GM12878 (cell line): Measurements from ENCODE around the gene METAP1D. TPM values are rescaled to one million over a fixed set of nuclear protein-coding genes. Genes with fewer than 3 reads are reported as not detected.

Source experiments
- ATAC-seq: fragments of 200-7000 bp; cut with Tn5 transposase; 3 replicates; pipeline ENCODE4 v1.9.1; 2020; ENCODE audit warnings: mild to moderate bottlenecking, moderate library complexity
- BruUV-seq: library from RNA; stranded (reverse); fragments of 400-500 nt; replicated peaks from 2 replicates; lab custom pipeline; 2021; lab: Mats Ljungman, UMichigan
- CTCF ChIA-PET: fragments of 300-600 bp; sonication (Branson Sonifier 250); formaldehyde crosslinking; extraction: SDS; loops from one replicate; lab custom pipeline; 2021; ENCODE audit warnings: inconsistent platforms; lab: Yijun Ruan, JAX
- POLR2A ChIA-PET: fragments of 350-600 bp; formaldehyde crosslinking; extraction: SDS; loops from one replicate; lab custom pipeline; 2021; ENCODE audit warnings: inconsistent platforms; lab: Charles Lee
- RAD21 ChIA-PET: fragments of 300-600 bp; sonication (Branson Sonifier 250); formaldehyde crosslinking; loops from one replicate; lab custom pipeline; 2023; ENCODE audit warnings: antibody characterized with exemption; ENCODE audit not compliant: unreplicated experiment; lab: Charles Lee
- SMC1A ChIA-PET: fragments of 300-600 bp; sonication (Branson Sonifier 250); formaldehyde crosslinking; loops from one replicate; lab custom pipeline; 2023; ENCODE audit not compliant: unreplicated experiment, uncharacterized antibody; lab: Charles Lee
- DNase-seq: peaks from one replicate; pipeline ENCODE4 v3.0.0-alpha.2; 2011; ENCODE audit warnings: low read depth, low spot score
- FAIRE-seq: peaks from 3 replicates; lab custom pipeline; 2011; peaks lifted over from hg19 to GRCh38; lab: Jason Lieb, UNC
- H2AFZ ChIP-seq: 2 replicates; pipeline ENCODE4 v1.6.0; 2011; ENCODE audit warnings: low read depth, low read length, control low read depth; ENCODE audit not compliant: control insufficient read depth
- H3K27ac ChIP-seq: 2 replicates; pipeline ENCODE4 v1.5.1; 2011; ENCODE audit warnings: control low read depth; ENCODE audit not compliant: control insufficient read depth, insufficient read depth
- H3K27me3 ChIP-seq, 2 experiments: replicated peaks in 1 of 2; 2 replicates each; pipeline versions ENCODE4 v1.6.0 to v1.6.1; 2011; ENCODE audit warnings: low read length in 1 of 2; ENCODE audit not compliant: control insufficient read depth in 2 of 2, insufficient read depth in 2 of 2
- H3K36me3 ChIP-seq, 2 experiments: 2 replicates each; pipeline ENCODE4 v1.5.1; 2011; ENCODE audit warnings: low read length in 1 of 2; ENCODE audit not compliant: control insufficient read depth in 2 of 2, insufficient read depth in 2 of 2
- H3K4me1 ChIP-seq: 2 replicates; pipeline ENCODE4 v1.6.1; 2011; ENCODE audit warnings: mild to moderate bottlenecking, low read length, moderate library complexity, mixed read lengths; ENCODE audit not compliant: control insufficient read depth, insufficient read depth
- H3K4me2 ChIP-seq: 2 replicates; pipeline ENCODE4 v1.6.0; 2011; ENCODE audit warnings: control low read depth; ENCODE audit not compliant: control insufficient read depth, insufficient read depth
- H3K4me3 ChIP-seq: fragments of 200-600 bp; sonication (generic); 2 replicates; pipeline ENCODE4 v1.5.1; 2016
- H3K79me2 ChIP-seq: 2 replicates; pipeline ENCODE4 v1.6.0; 2011; ENCODE audit warnings: low read length; ENCODE audit not compliant: control insufficient read depth, insufficient read depth
- H3K9ac ChIP-seq: 2 replicates; pipeline ENCODE4 v1.8.0; 2011; ENCODE audit warnings: low read length, control low read depth, mixed read lengths; ENCODE audit not compliant: control insufficient read depth, insufficient read depth
- H3K9me3 ChIP-seq: replicated peaks from 3 replicates; pipeline ENCODE4 v1.5.1; 2011; ENCODE audit warnings: mild to moderate bottlenecking, low read length; ENCODE audit not compliant: control insufficient read depth, insufficient read depth
- H4K20me1 ChIP-seq: 2 replicates; pipeline ENCODE4 v1.6.0; 2011; ENCODE audit not compliant: control insufficient read depth, insufficient read depth
- NFXL1 ChIP-seq: fragments of 450-650 bp; IDR thresholded peaks from 2 replicates; pipeline ENCODE4 v1.6.1; 2017; ENCODE audit warnings: antibody characterized with exemption, mild to moderate bottlenecking, borderline replicate concordance
- TAF1 ChIP-seq: IDR thresholded peaks from 2 replicates; pipeline ENCODE4 v1.6.1; 2011; ENCODE audit warnings: mild to moderate bottlenecking, low read depth, low read length, borderline replicate concordance
- WGBS: methylation state at CpG from one replicate; pipeline ENCODE4 v1.1.6; 2016; ENCODE audit warnings: low lambda C conversion rate; ENCODE audit not compliant: insufficient replicate concordance, insufficient coverage; ENCODE audit errors: missing lambda C conversion rate; 5-methylcytosine and 5-hydroxymethylcytosine counted together
- in situ Hi-C: fragments of 300-500 bp; cut with MboI; formaldehyde crosslinking; loops from 9 replicates; pipeline ENCODE4 v1.14.3; 2018; ENCODE audit warnings: mixed read lengths
- intact Hi-C: fragments of 100-400 bp; cut with micrococcal nuclease; formaldehyde crosslinking; loops from one replicate; pipeline ENCODE4 v1.14.2; 2022; ENCODE audit not compliant: unreplicated experiment
- polyA plus RNA-seq, 11 experiments: library from polyadenylated mRNA; depleted of rRNA in 4 of 11; unstranded in 6 of 11; stranded (reverse) in 5 of 11; fragments of >200 nt; fragmentation: Nextera tagmentation in 4 of 11; fragmentation: Illumina TruSeq in 1 of 11; extraction: Ambion mirVana in 4 of 11; extraction: Trizol in 1 of 11; gene quantifications; 1 replicate in 1 of 11; 2 replicates in 10 of 11; pipeline versions ENCODE4 v1.2.1 to v1.2.3, GENCODE V29; 2011 to 2016; ENCODE audit warnings: inconsistent platforms in 2 of 11, missing spikeins in 2 of 11, low read depth in 1 of 11
- total RNA-seq, 4 experiments: library from RNA; depleted of rRNA in 3 of 4; stranded (reverse); fragments of >200 nt in 3 of 4; fragmentation: Illumina TruSeq in 1 of 4; extraction: Trizol in 1 of 4; gene quantifications; 2 replicates each; pipeline versions ENCODE4 v1.2.1 to v1.2.3, GENCODE V29; 2013 to 2021
- TF ChIP-seq, protein P1 (sequence below): fragments of 450-650 bp; IDR thresholded peaks from 2 replicates; pipeline ENCODE4 v1.6.1; 2018; ENCODE audit warnings: mild to moderate bottlenecking, low read depth, moderate library complexity; ENCODE audit not compliant: partially characterized antibody
- TF ChIP-seq, protein P2 (sequence below): fragments of 450-650 bp; IDR thresholded peaks from 2 replicates; pipeline ENCODE4 v1.6.1; 2017; ENCODE audit warnings: mild to moderate bottlenecking, low read depth, inconsistent platforms; ENCODE audit not compliant: poor library complexity, severe bottlenecking

Gene METAP1D
- total and polyA plus RNA-seq, 10 of the 15 experiments (the other 5 are each of a cell fraction or from before 2014, with no cell fraction given): 4.5 to 12.1 (median 7.8) TPM

DNA sequence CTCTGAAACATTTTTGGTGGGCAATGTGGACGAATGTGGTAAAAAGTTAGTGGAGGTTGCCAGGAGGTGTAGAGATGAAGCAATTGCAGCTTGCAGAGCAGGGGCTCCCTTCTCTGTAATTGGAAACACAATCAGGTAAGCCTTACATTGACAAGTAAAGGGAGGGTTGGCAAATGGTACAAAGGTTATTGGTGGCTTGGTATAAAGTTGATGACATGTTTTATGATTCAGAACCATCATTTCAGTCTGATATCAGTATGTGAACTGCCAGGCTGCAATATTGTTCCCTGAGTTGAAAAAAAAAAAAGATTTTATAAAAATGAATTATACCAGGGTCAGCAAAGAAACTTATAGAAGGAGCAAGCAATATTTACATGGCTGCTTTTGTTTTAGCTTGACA is 71.2 kb downstream of the METAP1D start (continued):
- TF ChIP-seq, protein P1, sequence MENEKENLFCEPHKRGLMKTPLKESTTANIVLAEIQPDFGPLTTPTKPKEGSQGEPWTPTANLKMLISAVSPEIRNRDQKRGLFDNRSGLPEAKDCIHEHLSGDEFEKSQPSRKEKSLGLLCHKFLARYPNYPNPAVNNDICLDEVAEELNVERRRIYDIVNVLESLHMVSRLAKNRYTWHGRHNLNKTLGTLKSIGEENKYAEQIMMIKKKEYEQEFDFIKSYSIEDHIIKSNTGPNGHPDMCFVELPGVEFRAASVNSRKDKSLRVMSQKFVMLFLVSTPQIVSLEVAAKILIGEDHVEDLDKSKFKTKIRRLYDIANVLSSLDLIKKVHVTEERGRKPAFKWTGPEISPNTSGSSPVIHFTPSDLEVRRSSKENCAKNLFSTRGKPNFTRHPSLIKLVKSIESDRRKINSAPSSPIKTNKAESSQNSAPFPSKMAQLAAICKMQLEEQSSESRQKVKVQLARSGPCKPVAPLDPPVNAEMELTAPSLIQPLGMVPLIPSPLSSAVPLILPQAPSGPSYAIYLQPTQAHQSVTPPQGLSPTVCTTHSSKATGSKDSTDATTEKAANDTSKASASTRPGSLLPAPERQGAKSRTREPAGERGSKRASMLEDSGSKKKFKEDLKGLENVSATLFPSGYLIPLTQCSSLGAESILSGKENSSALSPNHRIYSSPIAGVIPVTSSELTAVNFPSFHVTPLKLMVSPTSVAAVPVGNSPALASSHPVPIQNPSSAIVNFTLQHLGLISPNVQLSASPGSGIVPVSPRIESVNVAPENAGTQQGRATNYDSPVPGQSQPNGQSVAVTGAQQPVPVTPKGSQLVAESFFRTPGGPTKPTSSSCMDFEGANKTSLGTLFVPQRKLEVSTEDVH: no peak
- TF ChIP-seq, all 136 proteins: peak for 0

DNA sequence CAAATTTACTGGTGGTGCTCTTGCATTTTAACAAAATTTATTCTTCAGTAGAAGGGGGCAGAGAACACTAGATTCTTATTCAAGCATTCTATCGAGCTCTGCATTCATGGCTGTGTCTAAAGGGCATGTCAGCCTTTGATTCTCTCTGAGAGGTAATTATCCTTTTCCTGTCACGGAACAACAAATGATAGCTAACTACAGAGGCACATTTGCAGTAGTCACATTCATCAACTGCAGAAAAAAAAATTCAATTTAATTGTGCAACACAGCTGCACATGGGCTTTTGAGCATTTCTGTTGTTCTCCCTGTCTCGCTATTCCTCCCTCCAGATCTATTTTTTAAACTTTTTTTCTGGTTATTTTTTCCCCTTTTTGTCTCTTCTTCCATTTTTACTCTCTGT is 72.5 kb downstream of the METAP1D start:
- no TSS peak for BruUV-seq
- Histone ChIP-seq H3K36me3 (no peaks in the 10 kb centered on the region), H3K27me3 (no peaks in the 10 kb centered on the region), H3K4me1 (no peaks in the 10 kb centered on the region), H3K9ac (no peak overlapping the region), H2AFZ (no peak overlapping the region), H3K9me3 (no peaks in the 10 kb centered on the region), H4K20me1 (no peaks in the 10 kb centered on the region), H3K4me3 (no peak overlapping the region), H3K79me2 (no peaks in the 10 kb centered on the region), H3K27ac (no peak overlapping the region), H3K4me2 (no peak overlapping the region)
- intact Hi-C loops: no loop called here
- TF ChIP-seq NFXL1 (no peak), TAF1 (no peak)
- TF ChIP-seq, protein P2, sequence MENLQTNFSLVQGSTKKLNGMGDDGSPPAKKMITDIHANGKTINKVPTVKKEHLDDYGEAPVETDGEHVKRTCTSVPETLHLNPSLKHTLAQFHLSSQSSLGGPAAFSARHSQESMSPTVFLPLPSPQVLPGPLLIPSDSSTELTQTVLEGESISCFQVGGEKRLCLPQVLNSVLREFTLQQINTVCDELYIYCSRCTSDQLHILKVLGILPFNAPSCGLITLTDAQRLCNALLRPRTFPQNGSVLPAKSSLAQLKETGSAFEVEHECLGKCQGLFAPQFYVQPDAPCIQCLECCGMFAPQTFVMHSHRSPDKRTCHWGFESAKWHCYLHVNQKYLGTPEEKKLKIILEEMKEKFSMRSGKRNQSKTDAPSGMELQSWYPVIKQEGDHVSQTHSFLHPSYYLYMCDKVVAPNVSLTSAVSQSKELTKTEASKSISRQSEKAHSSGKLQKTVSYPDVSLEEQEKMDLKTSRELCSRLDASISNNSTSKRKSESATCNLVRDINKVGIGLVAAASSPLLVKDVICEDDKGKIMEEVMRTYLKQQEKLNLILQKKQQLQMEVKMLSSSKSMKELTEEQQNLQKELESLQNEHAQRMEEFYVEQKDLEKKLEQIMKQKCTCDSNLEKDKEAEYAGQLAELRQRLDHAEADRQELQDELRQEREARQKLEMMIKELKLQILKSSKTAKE: no peak
- WGBS: 79% methylated on average over 3 of the region's 3 CpGs
- ChIA-PET CTCF (interaction anchor here (1.0 to 1.4 kb wide), 3 partner anchors 13 to 55 kb away, joined by 3 to 4 read pairs (median 3); partner anchors contain the start of genes DLX1 and DLX2), SMC1A (interaction anchor here (1.5 kb wide), 1 partner anchor 16 kb away, joined by 4 read pairs; no protein-coding TSS in a partner anchor), RAD21 (no interaction called here), POLR2A (interaction anchor here (0.6 kb wide), 1 partner anchor 1516 kb away, joined by 5 read pairs; no protein-coding TSS in a partner anchor)
- ATAC-seq (no peak), DNase-seq (no peak), FAIRE-seq (no peak)
- in situ Hi-C loops: no loop called here
